Lung microvascular endothelial cell (primary cell): ENCODE results near the gene SLA2. TPM values are rescaled to one million over a fixed set of nuclear protein-coding genes. Genes with fewer than 3 reads are reported as not detected.
"Not testable (repeated sequence)": the region's sequence is repeated elsewhere in the genome, so short reads cannot be mapped to it uniquely, and the experiment has no call there.

ENCODE experiments used
- DNase-seq, 2 donors: peaks; one replicate each; pipeline versions ENCODE4 v3.0.0 to v3.0.0-alpha.2; 2010; ENCODE audit warnings: low read depth in 2 of 2
- total RNA-seq: library from RNA; depleted of rRNA; stranded (reverse); fragments of >200 nt; gene quantifications from 2 replicates; pipeline ENCODE4 v1.2.1, GENCODE V29; 2014

Gene SLA2
- total RNA-seq, 1 donor from 2014 or later: not detected

- DNase-seq: not testable (repeated sequence)
Measured at GRCh38 chr20:36608388-36608728, 37.6 kb downstream of the SLA2 start.

GRCh38 chr20:36607586-36608387 is 38.2 kb downstream of the SLA2 start:
- no peak for DNase-seq

GRCh38 chr20:36606158-36607066 is 39.6 kb downstream of the SLA2 start:
- DNase-seq: peak; percentile 39 to 41

- DNase-seq: peak; percentile 99 to 100
Measured at GRCh38 chr20:36605399-36606157, 40.4 kb downstream of the SLA2 start, which contains the start of gene RAB5IF. TSS of gene RAB5IF (plus strand) at chr20:36605779. CDS start at chr20:36605952, 173 bp downstream.

GRCh38 chr20:36604952-36605398 is 41.0 kb downstream of the SLA2 start:
- peak in 1 of 2 donors; percentile 41 for DNase-seq

- DNase-seq: no peak
Measured at GRCh38 chr20:36601540-36601939, 44.5 kb downstream of the SLA2 start.

- peak in 1 of 2 donors; percentile 43 for DNase-seq
Measured at GRCh38 chr20:36599912-36600345, 46.1 kb downstream of the SLA2 start.

GRCh38 chr20:36593347-36593929 is 52.6 kb downstream of the SLA2 start:
- DNase-seq: no peak

- no peak for DNase-seq
Measured at GRCh38 chr20:36591854-36592641, 53.9 kb downstream of the SLA2 start.

GRCh38 chr20:36591281-36591680 is 54.7 kb downstream of the SLA2 start:
- DNase-seq: no peak

GRCh38 chr20:36587388-36588070 is 58.5 kb downstream of the SLA2 start:
- no peak for DNase-seq

- no peak for DNase-seq
Measured at GRCh38 chr20:36585410-36586125, 60.4 kb downstream of the SLA2 start.

GRCh38 chr20:36584018-36584481 is 61.9 kb downstream of the SLA2 start:
- no peak for DNase-seq

- no peak for DNase-seq
Measured at GRCh38 chr20:36582821-36583220, 63.2 kb downstream of the SLA2 start.

GRCh38 chr20:36582322-36582721 is 63.7 kb downstream of the SLA2 start:
- DNase-seq: no peak

GRCh38 chr20:36579996-36580545 is 65.9 kb downstream of the SLA2 start:
- peak in 1 of 2 donors; percentile 38 for DNase-seq

GRCh38 chr20:36578356-36579041 is 67.5 kb downstream of the SLA2 start:
- no peak for DNase-seq

- no peak for DNase-seq
Measured at GRCh38 chr20:36576081-36576445, 69.9 kb downstream of the SLA2 start.
